Astrocyte of the cerebellum (primary cell): Measurements from ENCODE around the gene CEP83.

Experiments
- DNase-seq: peaks from one replicate; pipeline ENCODE4 v3.0.0-alpha.2; 2011; ENCODE audit warnings: low read depth
- H3K4me3 ChIP-seq: 2 replicates; pipeline ENCODE4 v1.5.1; 2011; ENCODE audit warnings: mild to moderate bottlenecking, low read depth, low read length, moderate library complexity
- in situ Hi-C: cut with HindIII; loops from 2 replicates; pipeline ENCODE4 v1.10.0; 2017; ENCODE audit warnings: low sequenced_read_pairs
- TF ChIP-seq, protein P1 (sequence below): IDR thresholded peaks from 2 replicates; pipeline ENCODE4 v1.5.1; 2012; ENCODE audit warnings: low read length, low read depth, moderate library complexity, mild to moderate bottlenecking; ENCODE audit errors: missing control alignments

CEP83 gene

DNA sequence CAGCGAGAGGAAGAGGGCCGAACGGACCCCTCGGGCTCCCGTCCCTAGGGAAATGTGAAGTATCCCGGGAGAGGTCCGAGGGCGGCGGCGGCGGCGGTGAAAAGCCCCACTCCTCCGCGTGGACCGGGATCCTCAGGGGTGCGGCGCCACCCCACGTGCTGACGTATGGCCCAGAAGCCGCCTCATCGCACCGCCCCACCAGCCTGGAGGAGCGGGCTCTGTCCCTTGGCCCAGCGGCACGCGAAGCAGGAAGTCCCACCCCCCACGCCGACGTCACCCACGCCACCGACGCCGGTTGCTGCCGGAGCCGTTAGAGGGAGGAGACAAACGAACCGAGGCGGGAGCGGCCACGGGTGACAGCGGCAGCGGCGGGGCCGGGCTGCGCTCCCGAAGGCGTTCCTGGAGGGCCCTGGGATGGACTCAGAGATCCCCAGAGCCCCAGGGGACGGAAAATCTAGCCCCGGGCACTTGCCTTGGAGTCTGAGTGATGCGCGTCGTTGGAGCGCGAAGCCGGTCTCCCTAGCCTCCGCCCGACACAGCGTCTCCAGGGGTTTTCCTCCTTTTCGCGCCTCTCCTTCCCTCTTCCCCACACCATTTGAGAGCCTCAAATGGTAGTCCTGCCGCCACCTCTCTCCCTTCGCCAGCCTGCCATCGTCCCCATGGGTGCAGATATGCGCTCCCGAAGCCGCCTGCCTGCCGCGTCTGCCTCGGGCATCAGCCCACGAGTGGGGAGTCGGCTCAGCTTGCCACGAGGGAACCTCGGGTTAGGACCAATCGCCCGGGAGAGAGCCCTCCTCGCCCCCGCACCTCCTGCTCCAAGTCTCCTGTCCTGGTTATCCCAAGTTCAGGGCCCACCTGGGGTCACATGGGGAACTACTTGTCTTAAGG lies at the start of gene CEP83:
Gene CEP83, minus strand, starts transcription at position 140 of the 888 bp plus-strand sequence. CDS start 47,377 bp downstream, outside the sequence.
- TF ChIP-seq, protein P1, sequence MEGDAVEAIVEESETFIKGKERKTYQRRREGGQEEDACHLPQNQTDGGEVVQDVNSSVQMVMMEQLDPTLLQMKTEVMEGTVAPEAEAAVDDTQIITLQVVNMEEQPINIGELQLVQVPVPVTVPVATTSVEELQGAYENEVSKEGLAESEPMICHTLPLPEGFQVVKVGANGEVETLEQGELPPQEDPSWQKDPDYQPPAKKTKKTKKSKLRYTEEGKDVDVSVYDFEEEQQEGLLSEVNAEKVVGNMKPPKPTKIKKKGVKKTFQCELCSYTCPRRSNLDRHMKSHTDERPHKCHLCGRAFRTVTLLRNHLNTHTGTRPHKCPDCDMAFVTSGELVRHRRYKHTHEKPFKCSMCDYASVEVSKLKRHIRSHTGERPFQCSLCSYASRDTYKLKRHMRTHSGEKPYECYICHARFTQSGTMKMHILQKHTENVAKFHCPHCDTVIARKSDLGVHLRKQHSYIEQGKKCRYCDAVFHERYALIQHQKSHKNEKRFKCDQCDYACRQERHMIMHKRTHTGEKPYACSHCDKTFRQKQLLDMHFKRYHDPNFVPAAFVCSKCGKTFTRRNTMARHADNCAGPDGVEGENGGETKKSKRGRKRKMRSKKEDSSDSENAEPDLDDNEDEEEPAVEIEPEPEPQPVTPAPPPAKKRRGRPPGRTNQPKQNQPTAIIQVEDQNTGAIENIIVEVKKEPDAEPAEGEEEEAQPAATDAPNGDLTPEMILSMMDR, result no peak
- peak within 1 kb of the TSS; percentile 95 for H3K4me3 ChIP-seq
- in situ Hi-C loops, result no loop called here

GRCh38 chr12:94509317-94509716 lies 49.6 kb upstream of the CEP83 start:
- TF ChIP-seq, protein P1, result no peak
- in situ Hi-C loops, result loop anchor here (25.0 kb wide), 1 partner anchor 372 kb away; the partner anchor contains the start of gene PLXNC1
- no peak for DNase-seq

More for the DNA sequence above, at the start of gene CEP83:
- DNase-seq, result peak; percentile 57

DNA sequence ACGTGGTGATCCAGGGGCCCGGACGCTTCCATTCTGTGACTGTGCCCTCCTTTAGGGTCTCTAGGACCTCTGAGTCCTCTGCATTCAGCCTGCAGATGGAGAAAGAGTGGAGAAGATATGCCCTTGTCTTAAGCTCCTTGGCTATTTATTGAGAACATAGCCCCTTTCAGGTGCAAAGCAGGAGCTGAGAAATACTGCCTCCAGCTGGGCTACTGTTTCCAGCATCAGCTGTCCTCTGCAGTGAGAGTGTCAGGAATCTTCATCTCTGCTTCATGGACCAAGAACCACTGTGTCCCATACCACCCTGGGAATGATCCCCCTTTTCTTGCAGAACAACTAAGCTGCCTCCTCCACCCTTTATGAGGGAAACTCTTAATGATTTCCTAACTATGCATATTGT lies 47.8 kb upstream of the CEP83 start:
- in situ Hi-C loops, result loop anchor here (25.0 kb wide), 1 partner anchor 370 kb away; the partner anchor contains the start of gene PLXNC1
- TF ChIP-seq, protein P1, result no peak

More at GRCh38 chr12:94509317-94509716, 49.6 kb upstream of the CEP83 start:
- no peak overlapping the region for H3K4me3 ChIP-seq

GRCh38 chr12:94504386-94504785 lies 44.7 kb upstream of the CEP83 start:
- DNase-seq, result no peak
- TF ChIP-seq, protein P1, result no peak
- H3K4me3 ChIP-seq, result no peak overlapping the region
- in situ Hi-C loops, result loop anchor here (25.0 kb wide), 1 partner anchor 367 kb away; the partner anchor contains the start of gene PLXNC1

More for the DNA sequence above, 47.8 kb upstream of the CEP83 start:
- H3K4me3 ChIP-seq, result no peak overlapping the region
- no peak for DNase-seq

GRCh38 chr12:94503619-94504018 lies 44.0 kb upstream of the CEP83 start:
- TF ChIP-seq, protein P1, result no peak
- in situ Hi-C loops, result loop anchor here (25.0 kb wide), 1 partner anchor 366 kb away; the partner anchor contains the start of gene PLXNC1
- H3K4me3 ChIP-seq, result no peak overlapping the region
- DNase-seq, result no peak

- in situ Hi-C loops, result loop anchor here (25.0 kb wide), 1 partner anchor 364 kb away; the partner anchor contains the start of gene PLXNC1
- no peak for DNase-seq
- H3K4me3 ChIP-seq, result no peak overlapping the region
- TF ChIP-seq, protein P1, result no peak
Measured at GRCh38 chr12:94500831-94501567, 41.3 kb upstream of the CEP83 start.
